Measurements from ENCODE around the gene SV2C. TPM values are rescaled to one million over a fixed set of nuclear protein-coding genes. Genes with fewer than 3 reads are reported as not detected.
"Not testable (repeated sequence)": the region's sequence is repeated elsewhere in the genome, so short reads cannot be mapped to it uniquely, and the experiment has no call there.

SV2C gene
- total and polyA plus RNA-seq, 10 of the 15 experiments (the other 5 are each of a cell fraction or from before 2014, with no cell fraction given): under 0.01 to 1.1 (median 0.63) TPM

DNA sequence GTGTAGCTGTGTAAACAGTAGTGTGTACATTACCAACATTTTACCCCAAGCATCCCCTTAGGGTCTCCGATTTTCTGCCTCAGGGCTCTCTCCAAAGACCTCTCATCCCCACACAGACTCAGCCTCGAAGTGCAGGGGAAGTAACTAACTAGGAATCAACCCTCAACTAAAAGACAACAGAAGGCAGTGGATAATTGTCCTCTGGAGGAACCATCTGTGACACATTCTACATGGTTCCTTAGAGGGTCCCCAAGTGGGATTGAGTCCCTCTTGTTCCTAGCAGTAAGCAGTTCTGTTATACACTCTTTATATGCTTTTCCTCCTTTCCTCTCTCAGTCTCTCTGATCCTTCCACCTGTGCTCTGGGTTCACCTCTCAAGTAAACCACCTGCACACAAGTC lies 157.2 kb downstream of the SV2C start:
- CTCF ChIA-PET: no interaction called here
- no peaks in the 10 kb centered on the region; a peak in 2 of 4 replicates for H3K27me3 ChIP-seq (replicated peaks in 1 of 2; ENCODE audit: control insufficient read depth in 2 of 2, insufficient read depth in 2 of 2, low read length in 1 of 2)
- no peaks in the 10 kb centered on the region for H3K79me2 ChIP-seq (ENCODE audit: control insufficient read depth, insufficient read depth, low read length)
- H4K20me1 ChIP-seq (ENCODE audit: control insufficient read depth, insufficient read depth): no peaks in the 10 kb centered on the region
- no peaks in the 10 kb centered on the region for H3K4me1 ChIP-seq (ENCODE audit: control insufficient read depth, insufficient read depth, low read length)
- no peak for FAIRE-seq
- no peak overlapping the region for H2AFZ ChIP-seq (ENCODE audit: control insufficient read depth, low read depth, low read length)
- no peak overlapping the region for H3K27ac ChIP-seq (ENCODE audit: control insufficient read depth, insufficient read depth)
- no TSS peak for BruUV-seq (replicated peaks)
- no peaks in the 10 kb centered on the region; the same call in 2 of the 3 replicates for H3K9me3 ChIP-seq (replicated peaks; ENCODE audit: control insufficient read depth, insufficient read depth, low read length)
- no peak for TF ChIP-seq EGR1 (IDR thresholded peaks at IDR 0.05; ENCODE audit: borderline replicate concordance in 1 of 2, low read depth in 2 of 2, low read length in 2 of 2)
- SMC1A ChIA-PET (ENCODE audit: uncharacterized antibody, unreplicated experiment): no interaction called here
- H3K4me3 ChIP-seq: no peak overlapping the region
- POLR2A ChIA-PET: no interaction called here
- no peak for DNase-seq (ENCODE audit: low read depth, low spot score)
- H3K9ac ChIP-seq (ENCODE audit: control insufficient read depth, insufficient read depth, low read length): no peak overlapping the region
- 2% methylated on average over 2 of the region's 2 CpGs for WGBS (ENCODE audit: insufficient coverage, insufficient replicate concordance, low lambda C conversion rate, missing lambda C conversion rate)
- no peak for ATAC-seq
- no peak overlapping the region for H3K4me2 ChIP-seq (ENCODE audit: control insufficient read depth, insufficient read depth)
- intact Hi-C loops (cut with micrococcal nuclease; ENCODE audit: unreplicated experiment): no loop called here
- in situ Hi-C loops (cut with MboI): no loop called here
- H3K36me3 ChIP-seq (ENCODE audit: control insufficient read depth in 2 of 2, insufficient read depth in 2 of 2, low read length in 1 of 2): no peaks in the 10 kb centered on the region
- RAD21 ChIA-PET (ENCODE audit: unreplicated experiment): no interaction called here

DNA sequence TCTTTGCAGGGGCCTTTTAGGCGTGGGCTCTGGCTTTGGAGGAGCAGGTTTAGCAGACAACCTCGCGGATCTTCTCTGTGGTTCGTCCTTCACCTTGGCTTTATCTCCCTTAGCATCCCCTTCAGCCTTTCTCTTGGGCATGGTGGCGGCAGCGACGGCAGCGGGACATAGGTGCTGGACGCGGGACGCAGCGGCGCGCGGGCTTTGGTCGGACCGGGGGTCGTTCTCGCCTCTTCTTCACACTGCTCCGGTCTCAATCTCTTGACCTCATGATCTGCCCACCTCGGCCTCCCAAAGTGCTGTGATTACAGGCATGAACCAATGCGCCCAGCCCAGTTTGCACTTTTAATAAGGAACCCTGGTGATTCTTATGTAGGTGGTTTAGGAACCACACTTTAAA lies 159.0 kb downstream of the SV2C start:
- H3K27me3 ChIP-seq (replicated peaks in 1 of 2; ENCODE audit: control insufficient read depth in 2 of 2, insufficient read depth in 2 of 2, low read length in 1 of 2); H3K9me3 ChIP-seq (replicated peaks; ENCODE audit: control insufficient read depth, insufficient read depth, low read length); ATAC-seq; H2AFZ ChIP-seq (ENCODE audit: control insufficient read depth, low read depth, low read length); H3K27ac ChIP-seq (ENCODE audit: control insufficient read depth, insufficient read depth); POLR2A ChIA-PET; DNase-seq (ENCODE audit: low read depth, low spot score); H3K9ac ChIP-seq (ENCODE audit: control insufficient read depth, insufficient read depth, low read length); CTCF ChIA-PET; H3K4me1 ChIP-seq (ENCODE audit: control insufficient read depth, insufficient read depth, low read length); intact Hi-C loops (cut with micrococcal nuclease; ENCODE audit: unreplicated experiment); H3K4me3 ChIP-seq; BruUV-seq (replicated peaks); in situ Hi-C loops (cut with MboI); H3K79me2 ChIP-seq (ENCODE audit: control insufficient read depth, insufficient read depth, low read length); FAIRE-seq; RAD21 ChIA-PET (ENCODE audit: unreplicated experiment); H3K4me2 ChIP-seq (ENCODE audit: control insufficient read depth, insufficient read depth); H4K20me1 ChIP-seq (ENCODE audit: control insufficient read depth, insufficient read depth); H3K36me3 ChIP-seq (ENCODE audit: control insufficient read depth in 2 of 2, insufficient read depth in 2 of 2, low read length in 1 of 2); SMC1A ChIA-PET (ENCODE audit: uncharacterized antibody, unreplicated experiment): not testable (repeated sequence)
- 75% methylated on average over 21 of the region's 22 CpGs for WGBS (ENCODE audit: insufficient coverage, insufficient replicate concordance, low lambda C conversion rate, missing lambda C conversion rate)
